GM12878 (cell line): ENCODE measurements around the gene CACHD1. TPM values are rescaled to one million over a fixed set of nuclear protein-coding genes. Genes with fewer than 3 reads are reported as not detected.

Experiments used
- ATAC-seq: fragments of 200-7000 bp; cut with Tn5 transposase; 3 replicates; pipeline ENCODE4 v1.9.1; 2020; ENCODE audit warnings: mild to moderate bottlenecking, moderate library complexity
- BruUV-seq: library from RNA; stranded (reverse); fragments of 400-500 nt; replicated peaks from 2 replicates; lab custom pipeline; 2021; lab: Mats Ljungman, UMichigan
- CTCF ChIA-PET: fragments of 300-600 bp; sonication (Branson Sonifier 250); formaldehyde crosslinking; extraction: SDS; loops from one replicate; lab custom pipeline; 2021; ENCODE audit warnings: inconsistent platforms; lab: Yijun Ruan, JAX
- POLR2A ChIA-PET: fragments of 350-600 bp; formaldehyde crosslinking; extraction: SDS; loops from one replicate; lab custom pipeline; 2021; ENCODE audit warnings: inconsistent platforms; lab: Charles Lee
- RAD21 ChIA-PET: fragments of 300-600 bp; sonication (Branson Sonifier 250); formaldehyde crosslinking; loops from one replicate; lab custom pipeline; 2023; ENCODE audit warnings: antibody characterized with exemption; ENCODE audit not compliant: unreplicated experiment; lab: Charles Lee
- SMC1A ChIA-PET: fragments of 300-600 bp; sonication (Branson Sonifier 250); formaldehyde crosslinking; loops from one replicate; lab custom pipeline; 2023; ENCODE audit not compliant: unreplicated experiment, uncharacterized antibody; lab: Charles Lee
- DNase-seq: peaks from one replicate; pipeline ENCODE4 v3.0.0-alpha.2; 2011; ENCODE audit warnings: low read depth, low spot score
- FAIRE-seq: peaks from 3 replicates; lab custom pipeline; 2011; peaks lifted over from hg19 to GRCh38; lab: Jason Lieb, UNC
- H2AFZ ChIP-seq: 2 replicates; pipeline ENCODE4 v1.6.0; 2011; ENCODE audit warnings: low read depth, low read length, control low read depth; ENCODE audit not compliant: control insufficient read depth
- H3K27ac ChIP-seq: 2 replicates; pipeline ENCODE4 v1.5.1; 2011; ENCODE audit warnings: control low read depth; ENCODE audit not compliant: control insufficient read depth, insufficient read depth
- H3K27me3 ChIP-seq, 2 experiments: replicated peaks in 1 of 2; 2 replicates each; pipeline versions ENCODE4 v1.6.0 to v1.6.1; 2011; ENCODE audit warnings: low read length in 1 of 2; ENCODE audit not compliant: control insufficient read depth in 2 of 2, insufficient read depth in 2 of 2
- H3K36me3 ChIP-seq, 2 experiments: 2 replicates each; pipeline ENCODE4 v1.5.1; 2011; ENCODE audit warnings: low read length in 1 of 2; ENCODE audit not compliant: control insufficient read depth in 2 of 2, insufficient read depth in 2 of 2
- H3K4me1 ChIP-seq: 2 replicates; pipeline ENCODE4 v1.6.1; 2011; ENCODE audit warnings: mild to moderate bottlenecking, low read length, moderate library complexity, mixed read lengths; ENCODE audit not compliant: control insufficient read depth, insufficient read depth
- H3K4me2 ChIP-seq: 2 replicates; pipeline ENCODE4 v1.6.0; 2011; ENCODE audit warnings: control low read depth; ENCODE audit not compliant: control insufficient read depth, insufficient read depth
- H3K4me3 ChIP-seq: fragments of 200-600 bp; sonication (generic); 2 replicates; pipeline ENCODE4 v1.5.1; 2016
- H3K79me2 ChIP-seq: 2 replicates; pipeline ENCODE4 v1.6.0; 2011; ENCODE audit warnings: low read length; ENCODE audit not compliant: control insufficient read depth, insufficient read depth
- H3K9ac ChIP-seq: 2 replicates; pipeline ENCODE4 v1.8.0; 2011; ENCODE audit warnings: low read length, control low read depth, mixed read lengths; ENCODE audit not compliant: control insufficient read depth, insufficient read depth
- H3K9me3 ChIP-seq: replicated peaks from 3 replicates; pipeline ENCODE4 v1.5.1; 2011; ENCODE audit warnings: mild to moderate bottlenecking, low read length; ENCODE audit not compliant: control insufficient read depth, insufficient read depth
- H4K20me1 ChIP-seq: 2 replicates; pipeline ENCODE4 v1.6.0; 2011; ENCODE audit not compliant: control insufficient read depth, insufficient read depth
- BCLAF1 ChIP-seq: fragments of 450-650 bp; IDR thresholded peaks from 2 replicates; pipeline ENCODE4 v1.6.1; 2017; ENCODE audit warnings: antibody characterized with exemption, mild to moderate bottlenecking, moderate library complexity
- BRCA1 ChIP-seq: IDR thresholded peaks from 2 replicates; pipeline ENCODE4 v1.6.1; 2011; ENCODE audit warnings: low read depth, low read length, improper control_type of control experiment
- DPF2 ChIP-seq: fragments of 450-650 bp; IDR thresholded peaks from 2 replicates; pipeline ENCODE4 v1.6.1; 2017; ENCODE audit warnings: mild to moderate bottlenecking
- E2F8 ChIP-seq: fragments of 450-650 bp; IDR thresholded peaks from 2 replicates; pipeline ENCODE4 v1.6.1; 2018; ENCODE audit warnings: mild to moderate bottlenecking, low read depth, moderate library complexity; ENCODE audit not compliant: partially characterized antibody
- HCFC1 ChIP-seq: fragments of 150-350 bp; IDR thresholded peaks from 2 replicates; pipeline ENCODE4 v1.6.1; 2014; ENCODE audit warnings: low read length
- HDGF ChIP-seq: fragments of 450-650 bp; IDR thresholded peaks from 2 replicates; pipeline ENCODE4 v1.6.1; 2016; ENCODE audit warnings: antibody characterized with exemption
- IKZF1 ChIP-seq: fragments of 450-650 bp; conservative IDR thresholded peaks from 2 replicates; pipeline ENCODE4 v1.6.1; 2017; ENCODE audit warnings: antibody characterized with exemption, mild to moderate bottlenecking
- NFXL1 ChIP-seq: fragments of 450-650 bp; IDR thresholded peaks from 2 replicates; pipeline ENCODE4 v1.6.1; 2017; ENCODE audit warnings: antibody characterized with exemption, mild to moderate bottlenecking, borderline replicate concordance
- PAX8 ChIP-seq: fragments of 450-650 bp; IDR thresholded peaks from 2 replicates; pipeline ENCODE4 v1.6.1; 2017; ENCODE audit warnings: mild to moderate bottlenecking, moderate library complexity
- PML ChIP-seq: IDR thresholded peaks from 2 replicates; pipeline ENCODE4 v1.6.1; 2012; ENCODE audit warnings: low read length, inconsistent platforms
- SIN3A ChIP-seq: IDR thresholded peaks from 2 replicates; pipeline ENCODE4 v1.6.1; 2012; ENCODE audit warnings: low read depth, low read length, improper control_type of control experiment
- STAT3 ChIP-seq: IDR thresholded peaks from 2 replicates; pipeline ENCODE4 v1.6.1; 2011; ENCODE audit warnings: low read depth, low read length, improper control_type of control experiment
- SUPT20H ChIP-seq: IDR thresholded peaks from 2 replicates; pipeline ENCODE4 v1.6.1; 2011; ENCODE audit warnings: low read depth, mild to moderate bottlenecking, low read length, moderate library complexity, borderline replicate concordance; ENCODE audit not compliant: control insufficient read depth
- ZNF24 ChIP-seq: fragments of 450-650 bp; IDR thresholded peaks from 2 replicates; pipeline ENCODE4 v1.6.1; 2017; ENCODE audit warnings: antibody characterized with exemption, mild to moderate bottlenecking
- ZNF384 ChIP-seq: IDR thresholded peaks from 2 replicates; pipeline ENCODE4 v1.6.1; 2012; ENCODE audit warnings: low read depth, mild to moderate bottlenecking, low read length, improper control_type of control experiment, borderline replicate concordance
- ZNF687 ChIP-seq: fragments of 450-650 bp; IDR thresholded peaks from 2 replicates; pipeline ENCODE4 v1.6.1; 2017; ENCODE audit warnings: mild to moderate bottlenecking, moderate library complexity
- WGBS: methylation state at CpG from one replicate; pipeline ENCODE4 v1.1.6; 2016; ENCODE audit warnings: low lambda C conversion rate; ENCODE audit not compliant: insufficient replicate concordance, insufficient coverage; ENCODE audit errors: missing lambda C conversion rate; 5-methylcytosine and 5-hydroxymethylcytosine counted together
- in situ Hi-C: fragments of 300-500 bp; cut with MboI; formaldehyde crosslinking; loops from 9 replicates; pipeline ENCODE4 v1.14.3; 2018; ENCODE audit warnings: mixed read lengths
- intact Hi-C: fragments of 100-400 bp; cut with micrococcal nuclease; formaldehyde crosslinking; loops from one replicate; pipeline ENCODE4 v1.14.2; 2022; ENCODE audit not compliant: unreplicated experiment
- polyA plus RNA-seq, 11 experiments: library from polyadenylated mRNA; depleted of rRNA in 4 of 11; unstranded in 6 of 11; stranded (reverse) in 5 of 11; fragments of >200 nt; fragmentation: Nextera tagmentation in 4 of 11; fragmentation: Illumina TruSeq in 1 of 11; extraction: Ambion mirVana in 4 of 11; extraction: Trizol in 1 of 11; gene quantifications; 1 replicate in 1 of 11; 2 replicates in 10 of 11; pipeline versions ENCODE4 v1.2.1 to v1.2.3, GENCODE V29; 2011 to 2016; ENCODE audit warnings: inconsistent platforms in 2 of 11, missing spikeins in 2 of 11, low read depth in 1 of 11
- total RNA-seq, 4 experiments: library from RNA; depleted of rRNA in 3 of 4; stranded (reverse); fragments of >200 nt in 3 of 4; fragmentation: Illumina TruSeq in 1 of 4; extraction: Trizol in 1 of 4; gene quantifications; 2 replicates each; pipeline versions ENCODE4 v1.2.1 to v1.2.3, GENCODE V29; 2013 to 2021

Gene CACHD1
- total and polyA plus RNA-seq, 10 of the 15 experiments (the other 5 are each of a cell fraction or from before 2014, with no cell fraction given), result 0.03 TPM; not detected in 9

GRCh38 chr1:64685217-64685616 is 215.3 kb downstream of the CACHD1 start:
- H3K27me3 ChIP-seq, result no peaks in the 10 kb centered on the region
- TF ChIP-seq HDGF, result no peak
- TF ChIP-seq ZNF384, result no peak
- no peak for TF ChIP-seq BRCA1
- no peak for TF ChIP-seq SUPT20H
- no peak for TF ChIP-seq STAT3
- no peak for TF ChIP-seq IKZF1
- no peak for TF ChIP-seq HCFC1
- no peak for TF ChIP-seq E2F8
- TF ChIP-seq PML, result no peak
- no peak for TF ChIP-seq SIN3A
- no peak for TF ChIP-seq BCLAF1
- TF ChIP-seq ZNF687, result no peak
- TF ChIP-seq DPF2, result no peak
- no peak for TF ChIP-seq ZNF24
- TF ChIP-seq NFXL1, result no peak
- no peak for TF ChIP-seq PAX8
- H3K9ac ChIP-seq, result no peak overlapping the region
- no peak overlapping the region for H2AFZ ChIP-seq
- no peak overlapping the region for H3K4me2 ChIP-seq
- no peaks in the 10 kb centered on the region for H4K20me1 ChIP-seq
- WGBS, result 0% methylated on average over 1 of the region's 1 CpG
- no peaks in the 10 kb centered on the region for H3K4me1 ChIP-seq
- DNase-seq, result no peak
- H3K27ac ChIP-seq, result no peak overlapping the region
- CTCF ChIA-PET, result interaction anchor here (1.2 kb wide), 1 partner anchor 8 kb away, joined by 3 read pairs; no protein-coding TSS in a partner anchor
- SMC1A ChIA-PET, result interaction anchor here (0.7 to 1.0 kb wide), 3 partner anchors 9 to 613 kb away, joined by 3 to 5 read pairs (median 3); no protein-coding TSS in a partner anchor
- H3K4me3 ChIP-seq, result no peak overlapping the region
- POLR2A ChIA-PET, result no interaction called here
- in situ Hi-C loops, result loop anchor here (25.0 kb wide), 1 partner anchor 352 kb away; no protein-coding TSS in a partner anchor
- BruUV-seq, result no TSS peak
- no peaks in the 10 kb centered on the region for H3K9me3 ChIP-seq
- H3K79me2 ChIP-seq, result no peaks in the 10 kb centered on the region
- RAD21 ChIA-PET, result interaction anchor here (0.8 kb wide), 1 partner anchor 95 kb away, joined by 3 read pairs; no protein-coding TSS in a partner anchor
- intact Hi-C loops, result loop anchor here (5.0 kb wide), 1 partner anchor 392 kb away; no protein-coding TSS in a partner anchor
- FAIRE-seq, result no peak
- no peaks in the 10 kb centered on the region for H3K36me3 ChIP-seq
- ATAC-seq, result no peak
